ENCODE results near the gene SRRM3. TPM values are rescaled to one million over a fixed set of nuclear protein-coding genes. Genes with fewer than 3 reads are reported as not detected.

The SRRM3 gene, protein sequence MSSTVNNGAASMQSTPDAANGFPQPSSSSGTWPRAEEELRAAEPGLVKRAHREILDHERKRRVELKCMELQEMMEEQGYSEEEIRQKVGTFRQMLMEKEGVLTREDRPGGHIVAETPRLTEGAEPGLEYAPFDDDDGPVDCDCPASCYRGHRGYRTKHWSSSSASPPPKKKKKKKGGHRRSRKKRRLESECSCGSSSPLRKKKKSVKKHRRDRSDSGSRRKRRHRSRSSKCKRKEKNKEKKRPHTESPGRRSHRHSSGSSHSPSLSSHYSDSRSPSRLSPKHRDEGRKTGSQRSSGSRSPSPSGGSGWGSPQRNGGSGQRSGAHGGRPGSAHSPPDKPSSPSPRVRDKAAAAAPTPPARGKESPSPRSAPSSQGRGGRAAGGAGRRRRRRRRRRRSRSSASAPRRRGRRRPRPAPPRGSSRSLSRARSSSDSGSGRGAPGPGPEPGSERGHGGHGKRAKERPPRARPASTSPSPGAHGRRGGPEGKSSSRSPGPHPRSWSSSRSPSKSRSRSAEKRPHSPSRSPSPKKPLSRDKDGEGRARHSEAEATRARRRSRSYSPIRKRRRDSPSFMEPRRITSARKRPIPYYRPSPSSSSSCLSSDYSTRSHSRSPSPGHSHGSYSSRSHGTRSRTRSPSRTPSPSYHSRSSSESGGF
- total RNA-seq = 0.98 and 1.1 TPM in 2 replicates

DNA sequence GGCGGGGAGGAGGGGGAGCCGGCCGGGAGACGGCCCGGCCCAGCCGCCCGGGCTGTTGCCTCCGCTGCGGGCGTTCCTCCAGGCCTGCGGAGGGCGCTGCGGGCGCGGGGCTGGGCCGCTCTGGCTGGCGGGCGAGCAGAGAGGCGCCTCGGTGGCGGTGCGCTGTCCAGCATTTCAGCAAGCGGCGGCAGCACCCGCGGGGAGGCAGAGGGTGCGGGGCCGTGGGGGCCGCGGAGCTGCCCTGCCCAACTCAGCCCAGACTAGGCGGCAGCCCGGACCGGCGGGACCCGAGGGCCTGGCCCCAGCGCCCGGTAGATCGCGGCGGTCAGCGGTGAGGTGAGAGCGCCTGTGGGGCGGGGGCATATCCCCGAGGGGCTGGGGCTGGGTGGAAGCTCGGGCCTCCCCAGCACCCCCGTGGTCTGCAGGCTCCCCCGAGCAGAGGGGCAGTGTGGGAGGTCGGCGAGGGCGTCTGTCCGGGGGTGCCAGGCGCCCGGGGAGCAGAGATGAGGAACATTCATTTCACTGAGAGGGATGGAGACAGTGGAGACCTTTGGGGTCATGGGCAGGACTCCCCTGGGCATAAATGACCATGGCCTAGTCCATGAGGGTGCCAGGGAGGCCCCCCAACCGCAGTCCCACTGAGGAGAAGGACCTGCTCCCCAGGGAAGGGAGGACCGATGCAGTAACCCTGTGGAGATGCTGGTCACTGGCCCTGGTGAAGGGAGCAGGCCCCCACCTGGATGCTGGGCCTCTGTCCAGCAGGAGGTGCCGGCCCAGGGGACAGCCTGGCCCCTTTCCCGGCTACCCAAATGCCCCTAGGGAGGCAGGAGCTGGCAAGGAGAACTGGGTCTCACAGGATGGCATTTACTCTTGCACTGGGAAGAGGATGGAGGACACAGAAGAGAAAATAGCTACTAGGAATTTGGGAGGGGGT lies at the start of gene SRRM3:
Gene SRRM3, plus strand, starts transcription at position 165 of the 934 bp plus-strand sequence. CDS start 33,171 bp downstream, outside the sequence.

DNA sequence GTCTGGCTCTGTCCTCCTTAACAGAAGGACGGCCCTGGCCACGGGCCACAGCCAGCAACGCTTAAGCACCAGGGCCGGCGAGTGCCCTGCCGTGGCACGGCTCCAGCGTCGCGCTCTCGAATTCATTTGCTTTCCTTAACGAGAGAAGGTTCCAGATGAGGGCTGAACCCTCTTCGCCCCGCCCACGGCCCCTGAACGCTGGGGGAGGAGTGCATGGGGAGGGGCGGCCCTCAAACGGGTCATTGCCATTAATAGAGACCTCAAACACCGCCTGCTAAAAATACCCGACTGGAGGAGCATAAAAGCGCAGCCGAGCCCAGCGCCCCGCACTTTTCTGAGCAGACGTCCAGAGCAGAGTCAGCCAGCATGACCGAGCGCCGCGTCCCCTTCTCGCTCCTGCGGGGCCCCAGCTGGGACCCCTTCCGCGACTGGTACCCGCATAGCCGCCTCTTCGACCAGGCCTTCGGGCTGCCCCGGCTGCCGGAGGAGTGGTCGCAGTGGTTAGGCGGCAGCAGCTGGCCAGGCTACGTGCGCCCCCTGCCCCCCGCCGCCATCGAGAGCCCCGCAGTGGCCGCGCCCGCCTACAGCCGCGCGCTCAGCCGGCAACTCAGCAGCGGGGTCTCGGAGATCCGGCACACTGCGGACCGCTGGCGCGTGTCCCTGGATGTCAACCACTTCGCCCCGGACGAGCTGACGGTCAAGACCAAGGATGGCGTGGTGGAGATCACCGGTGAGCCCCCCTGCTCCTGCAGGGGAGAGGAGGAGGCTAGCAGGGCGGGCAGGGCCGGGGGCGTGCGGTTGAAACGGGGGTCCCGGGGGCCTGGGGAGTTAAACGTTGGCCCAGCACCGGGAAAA lies 100.9 kb downstream of the SRRM3 start, which contains the start of gene HSPB1:
Gene HSPB1, plus strand, starts transcription at position 327 of the 855 bp plus-strand sequence. Its CDS starts 40 bp downstream, at position 367.

Other genes with a start within 250 kb of the SRRM3 start
- gene TMEM120A, start 207.3 kb upstream of the SRRM3 start, total RNA-seq = 26.0 and 41.9 TPM in 2 replicates
- gene STYXL1, start 153.9 kb upstream of the SRRM3 start, total RNA-seq = 26.8 and 38.9 TPM in 2 replicates
- gene MDH2, start 153.8 kb upstream of the SRRM3 start, total RNA-seq = 48.1 and 48.5 TPM in 2 replicates
- gene HSPB1, start 100.8 kb downstream of the SRRM3 start, total RNA-seq = 51.2 and 75.3 TPM in 2 replicates
- 78.6 and 108 TPM in 2 replicates for gene YWHAG, start 157.1 kb downstream of the SRRM3 start, total RNA-seq
- gene SSC4D, start 207.8 kb downstream of the SRRM3 start, total RNA-seq = 0.39 and 1.1 TPM in 2 replicates
- gene ZP3, start 223.1 kb downstream of the SRRM3 start, total RNA-seq = 1.4 and 1.8 TPM in 2 replicates